Activated CD4-positive, alpha-beta T cell treated with anti-CD3 and anti-CD28 coated beads, Interleukin-2, amount 50 U/mL, for 24 hours (primary cell): ENCODE measurements around the gene GCN1.
A peak's percentile ranks its signal among the peaks of the same experiment; 100 is the strongest.
"Not testable (repeated sequence)": the region's sequence is repeated elsewhere in the genome, so short reads cannot be mapped to it uniquely, and the experiment has no call there.

Source experiments
- DNase-seq, 2 donors: peaks; one replicate each; pipeline ENCODE4 v3.0.0-alpha.2; 2020; ENCODE audit warnings: low read depth in 1 of 2, low spot score in 1 of 2

Gene GCN1

GRCh38 chr12:120194534-120195395, at the start of gene GCN1:
GCN1 (minus strand) TSS chr12:120194715; CDS start chr12:120194697, 18 bp downstream.
- DNase-seq, result peak; percentile 87 to 95

- DNase-seq, result no peak
These were observed 48.6 kb upstream of the GCN1 start for GRCh38 chr12:120242971-120243699.

- DNase-seq, result no peak
These were observed 47.8 kb upstream of the GCN1 start for GRCh38 chr12:120242275-120242799.

GRCh38 chr12:120241561-120242274, 47.2 kb upstream of the GCN1 start:
- DNase-seq, result no peak

GRCh38 chr12:120240495-120240833, 45.9 kb upstream of the GCN1 start:
- DNase-seq, result no peak

GRCh38 chr12:120239776-120240494, 45.4 kb upstream of the GCN1 start:
- no peak for DNase-seq

- no peak for DNase-seq
These were observed 44.4 kb upstream of the GCN1 start for GRCh38 chr12:120238839-120239445.

- DNase-seq, result no peak
These were observed 43.7 kb upstream of the GCN1 start for GRCh38 chr12:120238217-120238616.

GRCh38 chr12:120237360-120238171, 43.1 kb upstream of the GCN1 start:
- no peak for DNase-seq

- DNase-seq, result not testable (repeated sequence)
These were observed 42.3 kb upstream of the GCN1 start for GRCh38 chr12:120236809-120237208.

GRCh38 chr12:120235369-120236323, 41.1 kb upstream of the GCN1 start:
- no peak for DNase-seq

- no peak for DNase-seq
These were observed 40.3 kb upstream of the GCN1 start for GRCh38 chr12:120234643-120235368.

GRCh38 chr12:120231316-120232011, 36.9 kb upstream of the GCN1 start:
- peak; percentile 48 to 76 for DNase-seq

- no peak for DNase-seq
These were observed 36.4 kb upstream of the GCN1 start for GRCh38 chr12:120230974-120231315.

GRCh38 chr12:120230326-120230973, 35.9 kb upstream of the GCN1 start:
- DNase-seq, result no peak

GRCh38 chr12:120229487-120230325, 35.2 kb upstream of the GCN1 start:
- DNase-seq, result no peak
